ENCODE measurements around the gene CPA2. TPM values are rescaled to one million over a fixed set of nuclear protein-coding genes. Genes with fewer than 3 reads are reported as not detected.

The CPA2 gene
- total RNA-seq, 4 donors from 2014 or later, result 1.2 TPM; not detected in 3

DNA sequence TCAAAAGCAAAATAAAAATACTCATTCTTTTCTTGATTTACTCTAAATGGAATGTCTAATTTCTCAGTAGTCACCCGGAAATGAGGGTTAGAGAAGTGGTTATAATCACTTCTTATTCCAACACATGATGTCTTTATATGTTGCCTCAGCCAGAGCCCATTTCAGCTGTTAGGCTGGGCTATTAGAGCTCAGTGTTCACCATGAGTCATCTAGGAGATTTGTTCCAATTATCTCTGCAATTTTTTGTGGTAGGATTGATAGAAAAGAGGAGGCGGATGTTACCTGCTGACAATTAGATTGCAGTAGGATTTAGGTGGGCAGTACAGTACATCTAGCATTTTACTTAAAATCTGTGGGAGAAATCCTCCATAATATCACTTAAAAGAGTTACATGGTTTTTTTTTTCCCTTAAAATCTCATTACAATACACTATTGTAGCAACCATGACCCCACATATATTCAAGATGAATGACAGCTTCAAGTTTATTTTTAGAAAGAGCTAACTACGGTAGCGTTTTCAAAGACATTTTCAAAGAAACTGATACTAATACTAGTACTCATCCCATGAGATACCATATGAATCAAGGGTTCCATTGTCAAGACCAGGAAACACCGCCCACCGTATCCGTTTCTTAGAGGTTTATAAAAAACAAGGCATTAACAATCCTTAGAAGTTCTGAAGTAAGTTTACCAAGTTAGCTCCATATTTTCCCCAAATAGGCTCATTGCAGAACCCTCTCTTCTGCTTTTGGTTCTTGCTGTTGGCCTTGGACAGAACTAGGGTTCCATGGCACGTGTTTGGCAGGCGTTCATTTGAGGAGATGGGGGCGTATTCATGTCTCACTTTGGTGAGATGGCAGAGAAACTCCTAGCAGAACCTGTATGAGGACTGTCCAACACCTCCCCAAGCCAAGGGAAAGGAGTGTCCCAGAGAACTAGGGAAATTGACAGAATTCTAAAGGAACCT lies 10.4 kb downstream of the CPA2 start:
- intact Hi-C loops (cut with DNase I; ENCODE audit: low total_unique reads), result loop anchor here (10.0 kb wide), 1 partner anchor 208 kb away; no protein-coding TSS in a partner anchor
- Histone ChIP-seq H3K27me3 (no peaks in the 10 kb centered on the region), H3K4me3 (no peak overlapping the region), H3K27ac (no peak overlapping the region), H3K4me1 (no peaks in the 10 kb centered on the region), H3K9me3 (no peaks in the 10 kb centered on the region), H3K36me3 (no peaks in the 10 kb centered on the region)
- no peak for DNase-seq
- TF ChIP-seq POLR2A (IDR thresholded peaks at IDR 0.05), result no peak
- TF ChIP-seq, protein P1, sequence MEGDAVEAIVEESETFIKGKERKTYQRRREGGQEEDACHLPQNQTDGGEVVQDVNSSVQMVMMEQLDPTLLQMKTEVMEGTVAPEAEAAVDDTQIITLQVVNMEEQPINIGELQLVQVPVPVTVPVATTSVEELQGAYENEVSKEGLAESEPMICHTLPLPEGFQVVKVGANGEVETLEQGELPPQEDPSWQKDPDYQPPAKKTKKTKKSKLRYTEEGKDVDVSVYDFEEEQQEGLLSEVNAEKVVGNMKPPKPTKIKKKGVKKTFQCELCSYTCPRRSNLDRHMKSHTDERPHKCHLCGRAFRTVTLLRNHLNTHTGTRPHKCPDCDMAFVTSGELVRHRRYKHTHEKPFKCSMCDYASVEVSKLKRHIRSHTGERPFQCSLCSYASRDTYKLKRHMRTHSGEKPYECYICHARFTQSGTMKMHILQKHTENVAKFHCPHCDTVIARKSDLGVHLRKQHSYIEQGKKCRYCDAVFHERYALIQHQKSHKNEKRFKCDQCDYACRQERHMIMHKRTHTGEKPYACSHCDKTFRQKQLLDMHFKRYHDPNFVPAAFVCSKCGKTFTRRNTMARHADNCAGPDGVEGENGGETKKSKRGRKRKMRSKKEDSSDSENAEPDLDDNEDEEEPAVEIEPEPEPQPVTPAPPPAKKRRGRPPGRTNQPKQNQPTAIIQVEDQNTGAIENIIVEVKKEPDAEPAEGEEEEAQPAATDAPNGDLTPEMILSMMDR (IDR thresholded peaks at IDR 0.05), result no peak

DNA sequence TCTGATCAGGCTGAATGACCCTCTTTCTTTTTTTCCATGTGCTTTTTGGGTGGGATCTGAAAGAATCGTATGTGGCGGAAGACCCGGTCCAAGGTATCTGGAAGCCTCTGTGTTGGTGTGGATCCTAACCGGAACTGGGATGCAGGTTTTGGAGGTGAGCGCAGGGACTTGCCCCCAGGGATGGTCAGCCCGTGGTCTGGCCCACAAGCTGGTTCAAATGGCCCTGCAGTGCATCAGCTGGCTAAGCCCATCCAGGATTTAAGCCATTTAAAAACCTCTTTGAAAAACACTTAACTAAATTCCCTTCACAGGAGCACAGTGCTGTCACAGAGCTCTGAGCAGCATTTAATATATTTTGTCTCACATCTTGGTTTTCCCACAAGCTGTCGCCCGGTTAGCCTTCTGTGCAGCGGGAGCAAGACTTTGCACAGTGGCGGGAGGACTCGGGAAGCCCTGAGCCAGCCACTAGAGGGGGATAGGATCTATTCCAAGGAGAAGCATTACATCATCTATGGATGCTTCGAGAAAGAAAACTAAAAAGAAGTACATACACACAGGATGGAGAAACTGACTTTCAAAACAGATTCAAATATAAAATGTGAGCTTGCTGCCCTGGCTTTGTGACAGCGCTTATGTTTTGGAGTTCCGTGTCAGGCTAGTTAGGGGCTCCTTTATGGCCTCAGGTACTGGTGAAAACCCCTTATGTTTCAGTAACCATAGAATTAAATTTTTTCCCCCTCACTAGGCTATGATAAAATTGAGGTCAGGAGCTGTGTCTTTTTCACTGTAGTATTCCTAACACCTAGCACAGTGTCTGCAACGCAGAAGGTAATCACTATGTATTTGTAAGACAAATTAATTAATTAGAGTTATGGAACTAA lies 11.3 kb downstream of the CPA2 start:
- TF ChIP-seq, protein P1 (IDR thresholded peaks at IDR 0.05), result peak; percentile 65 to 71 (median 68)
- TF ChIP-seq POLR2A (IDR thresholded peaks at IDR 0.05), result no peak
- intact Hi-C loops (cut with DNase I; ENCODE audit: low total_unique reads), result loop anchor here (10.0 kb wide), 1 partner anchor 207 kb away; no protein-coding TSS in a partner anchor
- peak; percentile 60 to 63 for DNase-seq
- H3K4me1 ChIP-seq, result no peaks in the 10 kb centered on the region
- H3K27me3 ChIP-seq, result no peaks in the 10 kb centered on the region
- no peak overlapping the region for H3K4me3 ChIP-seq
- no peaks in the 10 kb centered on the region for H3K9me3 ChIP-seq
- peak overlapping the region in 1 of 2 donors; percentile 74 for H3K27ac ChIP-seq
- no peaks in the 10 kb centered on the region for H3K36me3 ChIP-seq

DNA sequence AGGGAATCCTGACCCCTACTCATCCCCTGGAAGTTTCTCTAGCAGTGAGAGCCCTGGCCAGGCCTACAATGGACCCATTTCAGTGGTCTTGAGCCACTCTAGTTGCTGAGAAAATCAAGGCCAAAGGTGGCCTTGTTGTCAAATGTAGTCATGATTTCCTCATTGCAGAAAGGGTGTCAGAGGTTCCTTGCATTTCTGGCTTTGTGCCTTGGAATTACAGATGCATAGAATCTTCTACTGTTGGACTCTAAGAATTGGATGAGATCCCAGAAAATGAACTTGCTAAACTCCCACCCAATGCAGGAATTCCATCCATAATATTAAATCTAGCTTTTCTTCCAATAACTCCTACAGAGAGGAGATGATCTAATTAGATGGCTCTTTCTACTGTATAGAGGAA lies 12.2 kb downstream of the CPA2 start:
- H3K4me1 ChIP-seq, result no peaks in the 10 kb centered on the region
- no peaks in the 10 kb centered on the region for H3K27me3 ChIP-seq
- no peak overlapping the region for H3K4me3 ChIP-seq
- DNase-seq, result no peak
- TF ChIP-seq, protein P1 (IDR thresholded peaks at IDR 0.05), result no peak
- TF ChIP-seq POLR2A (IDR thresholded peaks at IDR 0.05), result no peak
- no peak overlapping the region for H3K27ac ChIP-seq
- no peaks in the 10 kb centered on the region for H3K9me3 ChIP-seq
- no peaks in the 10 kb centered on the region for H3K36me3 ChIP-seq
- intact Hi-C loops (cut with DNase I; ENCODE audit: low total_unique reads), result loop anchor here (10.0 kb wide), 1 partner anchor 206 kb away; no protein-coding TSS in a partner anchor

DNA sequence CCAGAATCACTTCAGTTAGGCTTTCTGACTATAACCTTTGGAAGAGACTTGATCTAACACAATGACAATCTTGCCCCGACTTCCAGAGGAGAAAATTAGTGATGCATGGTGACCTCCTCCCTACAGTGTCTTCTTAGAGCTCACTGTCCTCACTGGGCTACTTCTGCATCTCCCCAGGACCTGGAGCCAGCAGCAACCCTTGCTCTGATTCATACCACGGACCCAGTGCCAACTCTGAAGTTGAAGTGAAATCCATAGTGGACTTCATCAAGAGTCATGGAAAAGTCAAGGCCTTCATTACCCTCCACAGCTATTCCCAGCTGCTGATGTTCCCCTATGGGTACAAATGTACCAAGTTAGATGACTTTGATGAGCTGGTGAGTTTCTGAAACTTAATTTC lies 12.6 kb downstream of the CPA2 start:
- no peak overlapping the region for H3K27ac ChIP-seq
- no peak overlapping the region for H3K4me3 ChIP-seq
- H3K4me1 ChIP-seq, result no peaks in the 10 kb centered on the region
- no peaks in the 10 kb centered on the region for H3K36me3 ChIP-seq
- no peaks in the 10 kb centered on the region for H3K27me3 ChIP-seq
- intact Hi-C loops (cut with DNase I; ENCODE audit: low total_unique reads), result loop anchor here (10.0 kb wide), 1 partner anchor 206 kb away; no protein-coding TSS in a partner anchor
- H3K9me3 ChIP-seq, result no peaks in the 10 kb centered on the region
- DNase-seq, result no peak
- no peak for TF ChIP-seq POLR2A (IDR thresholded peaks at IDR 0.05)
- TF ChIP-seq, protein P1 (IDR thresholded peaks at IDR 0.05), result no peak
